GM21381 (cell line): ENCODE measurements around the gene C2orf72.
"Not testable (repeated sequence)": the region's sequence is repeated elsewhere in the genome, so short reads cannot be mapped to it uniquely, and the experiment has no call there.

ENCODE experiments used
- ATAC-seq: cut with Tn5 transposase; IDR thresholded peaks from one replicate; pipeline ENCODE4 v1.9.1; 2021; ENCODE audit warnings: mild to moderate bottlenecking, moderate library complexity; ENCODE audit not compliant: unreplicated experiment

The C2orf72 gene

DNA sequence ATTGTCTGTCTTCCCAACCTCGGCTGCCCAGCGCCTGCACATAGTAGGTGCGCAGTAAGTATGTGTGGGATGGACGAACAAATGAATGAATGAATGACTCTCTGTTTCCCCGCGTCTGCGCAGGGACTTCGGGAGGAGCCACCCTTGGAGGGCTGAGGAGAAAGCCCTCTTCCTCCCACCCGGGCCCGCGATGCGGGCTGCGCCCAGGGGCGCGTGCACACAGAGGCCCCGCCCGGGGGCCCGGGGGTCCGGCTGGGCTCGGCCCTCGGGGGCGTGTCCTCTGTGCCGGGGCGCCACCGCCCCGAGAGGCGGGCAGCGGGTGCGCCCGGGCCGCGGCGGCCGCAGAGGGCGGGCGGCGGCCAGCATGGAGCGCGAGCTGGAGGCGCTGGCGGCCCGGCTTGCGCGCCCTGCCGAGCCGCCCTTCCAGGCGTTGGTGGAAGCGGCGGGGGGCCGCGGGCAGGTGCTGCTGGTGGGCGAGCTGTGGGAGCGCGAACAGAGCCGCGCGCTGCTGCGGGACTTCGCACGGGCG, at the start of gene C2orf72:
Gene C2orf72, plus strand, starts transcription at position 322 of the 529 bp plus-strand sequence. Its CDS starts 43 bp downstream, at position 365.
- no peak for ATAC-seq

DNA sequence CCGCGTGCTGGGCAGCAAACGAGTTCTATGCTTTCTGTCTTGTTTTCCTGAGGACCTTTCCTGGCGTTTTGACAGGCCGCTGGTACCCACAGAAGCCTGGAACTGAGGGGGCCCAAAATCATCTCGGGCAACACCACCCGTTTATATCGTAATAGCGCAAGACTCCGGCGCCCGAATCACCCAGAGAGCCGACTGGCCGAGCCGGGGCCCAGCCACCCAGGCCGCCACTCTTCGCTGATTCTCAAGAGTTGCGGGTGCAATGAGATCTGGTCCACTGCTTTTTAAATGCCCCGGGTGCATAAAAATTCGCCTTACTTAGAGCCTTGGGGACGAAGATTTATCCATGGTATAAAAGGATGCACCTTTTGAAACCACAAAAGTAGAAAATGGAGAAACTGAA, 47.6 kb upstream of the C2orf72 start:
- no peak for ATAC-seq

DNA sequence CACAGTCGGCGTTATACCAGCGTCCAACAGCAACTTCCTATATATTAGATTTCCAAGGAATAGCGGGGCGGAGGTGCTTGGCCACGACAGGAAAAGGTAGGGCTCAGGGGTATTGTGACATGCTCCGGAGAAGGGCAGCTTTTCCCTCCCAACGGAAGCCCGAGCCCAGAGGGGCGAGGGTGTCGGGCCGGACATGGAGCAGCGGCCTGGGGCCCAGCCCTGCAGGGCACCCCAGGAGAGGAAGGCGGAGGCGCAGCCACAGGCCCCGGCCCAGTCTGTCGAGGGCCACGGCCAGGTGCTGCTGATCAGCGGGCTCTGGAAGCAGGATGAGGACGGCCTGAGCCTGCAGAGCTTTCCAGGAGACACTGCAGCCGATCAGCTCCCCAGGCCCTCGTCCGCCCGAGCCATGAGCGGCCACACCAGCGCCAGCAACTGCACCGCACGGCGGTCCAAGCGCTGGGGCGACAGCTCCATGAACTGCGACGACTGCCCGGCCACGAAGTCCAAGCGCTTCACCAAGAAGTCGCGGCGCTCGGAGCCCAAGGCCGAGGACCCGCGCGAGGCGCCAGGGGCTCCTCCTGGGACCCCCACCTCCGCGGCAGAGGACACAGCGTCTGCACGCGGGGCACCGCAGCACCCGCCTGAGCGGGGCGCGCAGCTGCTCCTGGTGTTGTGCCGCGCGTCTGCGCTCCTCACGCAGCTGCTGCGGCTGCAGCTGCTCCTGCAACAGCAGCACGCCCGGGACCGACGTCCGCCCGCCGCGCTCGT, 47.0 kb upstream of the C2orf72 start:
- ATAC-seq, result no peak

DNA sequence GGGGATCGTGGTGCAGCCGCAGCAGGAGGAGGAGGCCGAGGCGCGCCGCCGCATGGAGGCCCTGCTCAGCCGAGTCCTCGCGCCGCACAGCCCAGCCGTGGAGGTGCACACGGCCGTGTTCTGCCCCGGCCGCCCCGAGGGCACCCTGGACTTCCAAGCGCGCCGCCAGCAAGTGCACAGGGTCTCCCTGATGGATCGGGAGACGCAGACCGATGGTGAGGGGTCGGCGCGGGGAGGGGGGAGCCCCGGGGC, 46.5 kb upstream of the C2orf72 start:
- ATAC-seq, result no peak

DNA sequence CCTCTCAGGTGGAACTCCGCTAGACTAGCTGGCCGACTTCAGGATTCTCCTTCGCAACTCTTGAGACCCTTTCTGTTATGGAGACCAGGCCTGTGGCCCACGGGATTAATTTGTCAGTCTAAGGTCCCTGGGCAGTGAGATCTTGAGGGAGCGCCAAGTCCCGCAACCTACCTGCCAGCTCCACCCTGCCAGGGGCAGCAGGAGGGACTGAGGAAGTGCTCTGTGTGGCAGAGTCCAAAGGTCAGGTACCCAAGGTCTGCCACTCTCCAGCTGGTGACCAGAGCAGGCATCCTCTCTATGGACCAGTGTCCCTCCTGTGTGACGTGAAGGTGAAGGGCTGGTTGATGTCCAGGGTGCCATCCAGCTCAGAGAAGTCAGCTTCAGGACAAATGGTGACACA, 45.7 kb upstream of the C2orf72 start:
- ATAC-seq, result no peak

DNA sequence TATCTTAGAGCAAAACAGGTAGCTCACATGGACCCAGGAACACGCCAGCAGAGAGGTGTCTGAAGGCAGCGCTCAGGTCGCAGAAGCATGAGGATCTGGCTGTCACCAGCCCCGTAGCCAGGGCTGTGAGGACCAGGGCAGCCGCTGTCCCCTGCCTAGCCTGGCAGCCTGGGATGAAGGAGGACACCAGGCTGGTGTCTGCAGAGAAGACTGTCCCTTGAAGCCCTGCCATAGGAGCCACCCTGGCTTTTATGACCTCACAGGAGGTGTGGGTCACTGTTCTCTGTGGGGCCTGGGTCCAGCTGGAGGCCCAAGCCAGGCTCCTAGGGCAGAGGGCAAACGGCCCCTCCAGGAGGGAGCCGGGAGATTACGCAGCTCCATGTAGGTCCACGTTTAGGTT, 41.5 kb upstream of the C2orf72 start, which contains the start of gene SPATA3:
Gene SPATA3, plus strand, starts transcription at position 301 of the 400 bp plus-strand sequence. CDS start 113 bp downstream, outside the sequence.
- ATAC-seq, result no peak

DNA sequence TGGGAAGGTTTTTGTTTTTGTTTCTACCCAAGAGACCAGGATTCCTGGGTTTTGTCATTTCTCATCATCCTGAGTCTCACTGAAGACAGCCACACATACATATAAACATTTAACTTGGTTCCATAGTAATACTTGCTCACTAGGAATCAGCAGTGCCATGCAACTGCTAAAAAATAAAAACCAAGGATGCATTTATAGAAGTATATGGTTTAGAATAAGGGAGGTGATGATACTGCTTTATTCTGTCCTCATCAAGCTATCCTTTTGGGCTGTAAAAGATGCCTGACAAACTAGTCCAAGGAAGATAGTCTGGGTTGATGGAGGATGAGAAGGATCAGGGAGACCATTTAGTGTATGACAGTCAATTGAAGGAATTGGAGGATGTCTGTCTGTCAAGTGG, 40.7 kb upstream of the C2orf72 start:
- no peak for ATAC-seq

DNA sequence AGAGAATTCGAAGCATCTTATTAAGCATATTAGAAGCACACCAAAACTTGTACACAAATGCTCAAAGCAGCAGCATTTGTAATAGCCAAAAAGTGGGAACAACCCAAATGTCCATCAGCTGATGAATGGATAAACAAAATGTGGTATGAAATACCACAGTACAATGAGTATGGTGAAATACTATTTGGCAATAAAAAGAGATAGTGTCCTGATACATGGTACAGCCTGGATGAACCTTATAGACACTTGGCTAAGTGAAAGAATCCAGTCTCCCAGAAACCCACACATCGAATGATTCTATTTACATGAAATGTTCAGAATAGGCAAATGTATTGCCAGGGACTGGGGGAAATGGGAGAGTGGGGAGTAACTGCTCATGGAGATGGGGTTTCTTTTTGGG, 38.4 kb upstream of the C2orf72 start:
- no peak for ATAC-seq

DNA sequence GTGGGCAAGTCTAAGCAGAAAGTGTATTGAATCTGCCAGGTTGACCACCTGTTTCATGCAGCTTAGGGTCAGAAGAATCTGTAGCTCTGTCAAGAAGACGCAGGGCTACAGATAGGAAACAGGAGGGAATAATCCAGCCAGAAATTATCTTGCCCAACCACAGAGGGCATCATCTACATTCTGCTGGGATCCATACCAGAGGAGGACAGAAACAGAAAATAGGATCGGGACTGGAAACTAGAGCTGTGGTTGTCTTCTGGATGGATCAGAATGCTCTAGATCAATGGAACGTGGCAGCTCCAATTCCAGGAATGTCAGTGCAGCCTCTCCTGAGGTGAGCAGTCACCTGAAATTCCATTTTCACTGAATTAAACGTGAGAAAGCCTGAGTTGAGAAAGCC, 37.8 kb upstream of the C2orf72 start:
- no peak for ATAC-seq

DNA sequence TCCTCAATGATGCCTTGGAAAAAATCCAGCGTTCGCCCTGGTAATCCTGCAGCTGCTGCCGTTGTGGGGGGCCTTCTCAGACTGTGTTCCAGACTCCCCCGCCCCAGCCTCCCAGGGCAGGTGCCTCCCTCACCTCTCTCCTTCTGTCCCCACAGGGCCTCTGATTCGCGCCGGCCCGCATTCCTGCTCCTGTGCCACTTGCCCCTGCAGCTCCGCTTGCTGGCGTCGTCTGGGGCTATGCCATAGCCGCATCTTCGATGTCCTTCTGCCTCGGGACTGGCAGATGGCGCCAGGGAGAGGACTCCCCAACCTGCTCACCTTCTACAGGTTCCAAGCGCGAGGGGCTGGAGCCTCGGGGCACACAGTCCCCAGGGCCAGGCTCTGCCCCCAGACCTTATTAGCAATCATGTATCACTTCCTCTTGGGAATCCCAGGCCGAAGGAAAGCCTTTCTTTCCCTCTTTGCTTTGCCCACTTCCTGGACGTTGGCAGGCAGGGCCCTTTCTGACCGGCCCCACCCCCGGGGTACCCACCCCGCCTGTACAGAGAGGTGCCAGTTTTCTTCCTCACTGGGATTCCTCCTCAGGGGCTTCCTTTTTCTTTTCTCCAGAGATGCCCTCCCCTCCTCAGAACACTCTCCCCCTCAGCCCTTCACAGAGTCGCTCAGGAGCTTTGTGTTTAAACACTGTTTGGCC, 37.0 kb upstream of the C2orf72 start:
- ATAC-seq, result no peak

DNA sequence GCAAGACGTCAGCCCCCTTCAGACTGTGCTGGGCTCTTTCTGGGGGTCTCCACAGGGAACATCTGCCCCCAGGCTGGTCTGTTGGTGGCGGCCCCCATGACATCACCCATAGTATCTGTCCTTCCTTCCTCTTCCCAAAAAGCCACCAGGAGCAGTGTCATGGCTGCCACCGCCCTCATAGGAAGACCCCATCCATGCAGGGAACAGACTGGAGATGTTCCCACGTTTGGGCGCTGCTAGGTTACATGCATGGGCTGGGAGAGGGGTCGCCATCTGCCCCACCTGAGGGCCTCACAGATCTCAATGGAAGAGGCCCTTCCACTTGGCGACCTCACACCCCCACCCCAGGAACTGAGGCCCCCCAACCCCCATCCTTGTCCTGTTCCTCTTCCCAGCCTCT, 36.3 kb upstream of the C2orf72 start:
- no peak for ATAC-seq

DNA sequence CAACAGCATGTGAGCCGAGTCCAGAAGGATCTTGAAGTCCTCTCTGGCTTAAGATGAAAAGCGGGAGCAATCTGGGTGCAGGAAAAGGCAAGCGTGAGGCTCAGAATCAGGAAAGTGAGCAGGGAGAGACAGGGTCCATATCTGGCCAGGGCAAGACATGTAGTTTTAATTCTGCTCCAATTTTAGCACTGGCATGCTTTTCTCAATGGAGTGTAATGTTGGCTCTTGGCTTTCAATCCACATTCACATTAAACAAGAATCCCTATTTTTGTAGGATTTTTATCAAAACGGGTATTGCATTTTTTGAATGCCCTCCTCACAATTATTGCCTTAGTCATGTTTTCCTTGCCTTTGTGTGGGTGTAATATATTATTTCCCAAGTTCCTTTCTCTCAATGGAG, 35.4 kb upstream of the C2orf72 start:
- no peak for ATAC-seq

DNA sequence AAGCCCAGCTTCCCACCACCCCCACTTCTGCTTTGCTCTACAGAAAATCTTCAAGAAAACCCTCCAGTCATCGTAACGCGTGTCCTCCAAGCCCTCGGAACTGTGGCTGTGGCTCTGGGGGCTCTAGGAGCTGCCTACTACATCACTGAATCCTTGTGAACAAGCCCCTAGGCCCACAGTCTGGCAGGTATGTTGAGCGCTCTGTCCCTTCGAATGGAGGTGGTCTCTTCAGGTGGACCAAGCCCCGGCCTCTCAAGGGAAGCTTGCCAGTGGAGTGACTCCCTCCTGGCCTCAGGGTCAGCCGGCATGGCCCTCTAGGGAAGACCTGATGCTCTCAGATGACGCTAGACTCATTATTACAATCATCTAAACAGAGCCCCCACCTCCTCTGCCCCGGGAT, 34.7 kb upstream of the C2orf72 start:
- no peak for ATAC-seq

DNA sequence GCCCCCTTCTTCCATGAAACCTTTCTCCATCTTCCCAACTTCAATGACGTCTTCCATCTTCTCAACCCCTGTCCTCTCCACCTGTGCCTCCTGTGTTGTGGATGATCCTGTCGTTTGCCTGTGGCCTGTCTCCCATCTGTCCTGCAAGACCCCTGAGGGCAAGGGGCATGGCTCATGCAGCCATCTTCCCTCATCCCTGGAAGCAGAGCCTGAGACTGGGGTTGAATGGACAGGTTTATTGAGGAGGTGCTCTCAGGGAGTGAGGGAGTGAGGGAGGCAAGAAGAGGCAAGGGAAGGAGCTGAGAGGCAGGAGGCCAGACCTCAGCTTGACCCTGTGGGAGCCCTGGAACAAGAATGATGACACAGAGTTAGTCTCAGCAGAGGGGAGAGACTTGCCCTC, 34.1 kb upstream of the C2orf72 start:
- no peak for ATAC-seq

DNA sequence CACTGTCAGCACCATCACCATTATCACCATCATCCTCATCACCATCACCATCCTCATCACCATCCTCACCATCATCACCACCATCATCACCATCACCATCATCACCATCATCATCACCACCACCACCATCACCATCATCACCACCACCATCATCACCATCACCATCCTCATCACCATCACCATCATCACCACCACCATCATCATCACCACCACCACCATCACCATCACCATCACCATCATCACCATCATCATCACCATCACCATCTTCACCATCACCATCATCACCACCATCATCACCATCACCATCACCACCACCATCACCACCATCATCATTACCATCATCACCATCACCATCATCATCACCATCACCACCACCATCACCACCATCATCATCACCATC, 32.4 kb upstream of the C2orf72 start:
- not testable (repeated sequence) for ATAC-seq

DNA sequence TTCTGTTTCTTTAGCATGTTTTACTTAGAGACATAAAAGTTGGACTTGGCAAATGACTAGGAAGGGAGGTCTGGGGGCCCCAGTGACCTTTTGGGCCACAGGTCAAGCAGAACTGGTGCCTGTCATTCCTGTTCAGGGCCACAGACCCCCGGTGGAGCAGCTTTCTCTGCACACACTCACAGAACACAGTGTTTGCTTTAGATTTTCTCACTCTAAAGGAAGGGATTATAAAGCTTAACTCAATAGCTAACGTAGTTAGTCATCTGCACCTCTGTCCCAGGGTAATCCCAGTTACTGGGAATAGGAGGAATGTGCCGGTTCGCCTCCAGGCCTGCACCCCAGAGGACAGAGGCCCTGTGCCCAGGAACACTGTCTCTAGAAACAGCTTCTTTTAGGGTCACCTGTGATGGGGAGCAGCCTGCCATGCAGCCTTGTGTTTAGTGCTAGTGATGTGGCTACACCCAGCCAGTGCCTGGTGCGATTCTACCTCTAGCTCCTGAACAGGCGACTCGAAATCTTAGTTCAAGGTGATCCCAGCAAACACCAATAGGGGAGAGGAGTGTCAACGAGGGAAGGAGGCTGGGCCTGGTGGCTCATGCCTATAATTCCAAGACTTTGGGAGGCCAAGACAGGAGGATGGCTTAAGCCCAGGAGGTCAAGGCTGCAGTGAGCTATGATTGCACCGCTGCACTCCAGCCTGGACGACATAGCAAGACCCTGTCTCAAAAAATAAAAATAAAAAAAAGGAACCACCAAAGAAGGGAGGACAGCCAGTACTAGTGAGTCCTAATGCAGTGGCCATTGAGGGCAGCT, 29.8 kb upstream of the C2orf72 start:
- no peak for ATAC-seq

DNA sequence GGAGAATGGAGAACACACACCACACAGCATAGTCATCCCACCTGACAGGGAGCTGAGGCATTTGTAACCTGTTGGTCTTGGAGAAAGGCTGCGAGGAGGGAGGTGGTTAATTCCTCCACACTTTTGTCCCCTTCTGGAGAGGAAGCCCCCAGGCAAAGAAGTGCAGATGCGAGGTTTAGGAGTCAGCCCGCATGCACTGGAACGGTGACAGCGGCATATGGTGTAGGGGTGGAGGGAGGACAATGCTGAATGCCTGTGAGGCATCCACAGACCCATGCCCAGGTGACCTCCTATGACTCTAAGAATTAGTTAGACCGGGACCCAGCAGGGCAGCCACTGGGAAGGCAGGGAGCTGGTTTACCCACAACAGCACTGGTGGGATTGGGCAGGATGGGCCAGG, 29.2 kb upstream of the C2orf72 start:
- ATAC-seq, result no peak

DNA sequence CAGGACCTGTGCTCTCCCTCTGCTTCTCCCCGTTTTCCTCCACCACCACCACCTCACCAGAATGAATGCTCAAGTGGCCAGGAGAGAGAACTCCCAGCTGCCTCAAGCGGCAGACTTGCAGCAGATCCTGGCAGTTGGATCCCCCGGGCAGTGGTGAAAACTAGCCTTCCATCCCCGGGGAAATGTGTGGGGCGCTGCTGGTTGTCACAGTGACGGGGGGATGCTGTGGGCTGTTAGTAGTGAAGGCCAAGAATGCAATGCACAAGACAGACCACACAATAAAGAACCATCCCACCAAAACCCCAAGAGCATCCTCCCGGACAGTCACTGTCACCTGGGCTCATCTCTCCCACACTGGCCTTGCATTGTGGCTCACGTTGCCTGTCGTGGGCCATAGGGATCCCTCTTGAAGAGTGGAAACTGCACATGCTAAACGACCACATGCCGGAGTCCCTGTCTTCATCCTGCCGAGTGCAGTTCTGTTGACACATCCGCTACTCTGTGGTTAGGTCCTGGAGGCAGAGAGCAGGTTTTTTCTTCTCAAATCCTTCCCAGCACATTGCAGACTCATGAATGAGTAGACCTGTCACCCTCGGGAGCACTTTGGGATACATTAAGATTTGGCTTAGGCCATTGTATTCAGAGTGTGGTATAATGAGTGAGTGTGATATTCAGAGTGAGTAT, 27.9 kb upstream of the C2orf72 start:
- ATAC-seq, result no peak

DNA sequence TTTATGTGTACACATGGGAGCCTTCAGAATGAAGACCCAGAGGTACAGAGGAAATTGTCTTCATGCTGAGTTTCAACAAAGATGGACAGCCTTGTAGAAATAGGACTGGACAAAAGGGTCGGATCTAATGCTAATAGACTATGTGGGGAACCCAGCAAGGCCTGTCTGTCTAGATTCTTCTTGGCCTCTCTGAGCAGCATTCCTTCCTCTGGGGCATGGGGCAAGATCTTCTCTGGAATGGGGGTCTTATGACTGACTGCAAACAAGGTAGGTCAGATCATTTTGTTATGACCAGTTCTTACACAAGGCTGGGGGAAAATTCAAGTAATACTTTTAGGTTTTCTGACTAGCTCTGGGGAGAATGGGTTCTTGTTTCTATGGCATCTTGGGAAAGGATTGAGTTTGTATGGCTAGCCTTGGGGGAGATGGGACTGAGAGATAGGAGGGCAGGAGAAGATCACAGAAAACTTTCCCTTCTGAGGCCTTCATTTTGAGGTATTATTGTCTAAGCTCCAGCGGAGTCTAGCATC, 27.1 kb upstream of the C2orf72 start:
- no peak for ATAC-seq

DNA sequence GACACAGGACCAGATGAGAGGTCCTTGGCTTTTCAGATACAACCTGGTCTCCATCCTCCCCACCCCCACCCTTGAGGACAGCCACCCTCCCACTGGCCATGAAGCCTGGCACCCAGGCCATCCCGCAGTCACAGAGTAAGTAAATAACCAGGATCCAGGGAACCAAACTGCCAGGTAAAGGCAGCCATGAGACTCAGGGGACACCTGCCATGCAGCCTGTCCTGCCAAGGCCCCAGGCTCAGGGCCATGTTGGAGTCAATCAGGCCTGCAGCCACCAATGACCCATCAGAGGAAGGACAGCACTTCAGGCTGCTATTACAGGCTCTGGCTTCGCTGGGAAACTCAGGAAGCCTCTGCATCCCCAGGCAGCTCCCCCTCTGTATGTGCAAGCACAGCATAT, 25.8 kb upstream of the C2orf72 start:
- no peak for ATAC-seq

DNA sequence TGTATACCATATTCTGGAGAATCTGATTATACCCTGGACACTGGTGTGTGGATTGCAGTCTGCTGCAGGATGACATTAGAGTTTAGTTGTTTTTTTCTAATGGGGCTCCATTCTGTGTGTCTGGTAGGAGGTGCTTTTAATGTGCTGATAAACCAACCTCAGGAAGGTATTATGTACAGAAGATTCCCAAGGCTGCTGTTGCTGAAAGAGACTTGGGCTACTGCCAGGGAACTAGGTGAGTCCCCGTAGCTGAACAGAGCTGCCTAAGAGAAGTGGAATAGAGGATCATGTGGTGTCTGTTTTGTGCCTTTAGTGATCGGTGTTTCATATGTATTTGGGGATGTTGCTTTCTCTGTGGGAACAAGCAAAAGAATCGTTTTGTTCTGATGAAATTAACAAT, 24.9 kb upstream of the C2orf72 start:
- no peak for ATAC-seq
